Suppressor macrophage treated with lipopolysaccharide for 1 hour (primary cell): ENCODE results near the gene HYI.
"Not testable (repeated sequence)": the region's sequence is repeated elsewhere in the genome, so short reads cannot be mapped to it uniquely, and the experiment has no call there.

Experiments used
- DNase-seq, 3 donors: peaks; one replicate each; pipeline ENCODE4 v3.0.0-alpha.2; 2020 to 2022

The HYI gene, protein sequence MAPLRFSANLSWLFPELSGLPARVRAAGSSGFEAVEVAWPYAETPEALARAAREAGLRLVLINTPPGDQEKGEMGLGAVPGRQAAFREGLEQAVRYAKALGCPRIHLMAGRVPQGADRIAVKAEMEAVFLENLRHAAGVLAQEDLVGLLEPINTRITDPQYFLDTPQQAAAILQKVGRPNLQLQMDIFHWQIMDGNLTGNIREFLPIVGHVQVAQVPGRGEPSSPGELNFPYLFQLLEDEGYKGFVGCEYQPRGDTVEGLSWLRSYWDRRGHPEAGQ

DNA sequence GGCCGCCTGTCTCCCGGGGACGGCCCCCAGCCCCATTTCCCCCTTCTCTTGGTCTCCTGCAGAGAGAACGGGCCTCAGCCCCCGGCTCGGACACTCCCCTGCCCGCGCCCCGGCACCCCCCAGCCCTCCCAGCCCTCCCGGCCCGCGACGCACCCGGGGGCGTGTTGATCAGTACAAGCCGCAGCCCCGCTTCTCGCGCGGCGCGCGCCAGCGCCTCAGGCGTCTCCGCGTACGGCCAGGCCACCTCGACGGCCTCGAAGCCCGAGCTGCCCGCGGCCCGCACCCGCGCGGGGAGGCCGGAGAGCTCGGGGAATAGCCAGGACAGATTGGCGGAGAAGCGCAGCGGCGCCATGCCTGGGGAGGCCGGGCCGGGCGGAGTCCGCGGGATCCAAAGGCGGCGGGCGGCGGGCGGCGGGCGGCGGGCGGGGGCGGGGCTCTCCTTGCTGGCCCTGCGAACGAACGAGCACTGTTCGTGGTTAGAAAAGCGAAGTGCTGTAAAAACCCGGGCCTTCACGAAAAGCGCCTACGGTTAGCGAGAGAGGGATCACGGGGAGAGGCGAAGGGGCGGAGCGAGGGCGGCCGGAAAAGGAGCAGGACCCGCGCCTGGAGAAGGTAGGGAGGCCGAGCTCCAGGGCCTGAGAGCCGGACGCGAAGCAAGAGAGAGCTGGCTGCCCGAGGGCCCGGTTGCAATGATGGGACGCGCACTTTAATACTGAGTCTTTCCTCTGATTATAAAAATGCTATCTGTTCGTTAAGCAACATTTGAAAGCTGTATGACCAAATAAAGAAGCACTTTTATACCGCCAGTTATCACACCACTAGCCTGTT is at the start of gene HYI:
HYI (minus strand) TSS at position 490 of the 828 bp plus-strand sequence; CDS start at position 352, 138 bp downstream.
- peak; percentile 82 to 90 (median 87) for DNase-seq

DNA sequence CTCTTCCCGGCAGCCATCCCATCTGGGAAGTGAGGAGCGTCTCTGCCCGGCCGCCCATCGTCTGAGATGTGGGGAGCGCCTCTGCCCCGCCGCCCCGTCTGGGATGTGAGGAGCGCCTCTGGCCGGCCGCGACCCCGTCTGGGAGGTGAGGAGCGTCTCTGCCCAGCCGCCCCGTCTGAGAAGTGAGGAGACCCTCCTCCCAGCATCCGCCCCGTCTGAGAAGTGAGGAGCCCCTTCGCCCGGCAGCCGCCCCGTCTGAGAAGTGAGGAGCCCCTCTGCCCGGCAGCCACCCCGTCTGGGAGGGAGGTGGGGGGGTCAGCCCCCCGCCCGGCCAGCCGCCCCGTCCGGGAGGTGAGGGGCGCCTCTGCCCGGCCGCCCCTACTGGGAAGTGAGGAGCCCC is 48.1 kb upstream of the HYI start:
- DNase-seq = not testable (repeated sequence)

DNA sequence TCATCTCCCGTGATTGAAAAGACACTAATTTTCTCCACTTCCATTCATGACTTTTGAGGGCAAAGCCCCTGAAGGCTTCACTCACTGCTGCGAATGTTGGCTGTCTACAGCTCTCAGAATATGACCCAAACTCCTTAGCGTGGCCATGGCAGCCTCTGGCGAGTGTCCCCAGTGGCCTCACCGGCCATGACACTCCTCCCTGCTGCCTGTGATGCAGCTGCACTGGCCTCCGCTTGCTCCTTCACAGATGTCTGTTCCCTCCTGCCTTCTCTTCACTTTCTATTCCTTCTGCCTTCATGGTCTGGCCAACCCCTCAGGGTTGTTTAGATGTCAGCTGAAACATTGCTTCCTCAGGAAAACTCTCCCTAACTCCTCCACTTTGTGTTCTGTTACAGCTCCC is 46.2 kb upstream of the HYI start:
- no peak for DNase-seq

DNA sequence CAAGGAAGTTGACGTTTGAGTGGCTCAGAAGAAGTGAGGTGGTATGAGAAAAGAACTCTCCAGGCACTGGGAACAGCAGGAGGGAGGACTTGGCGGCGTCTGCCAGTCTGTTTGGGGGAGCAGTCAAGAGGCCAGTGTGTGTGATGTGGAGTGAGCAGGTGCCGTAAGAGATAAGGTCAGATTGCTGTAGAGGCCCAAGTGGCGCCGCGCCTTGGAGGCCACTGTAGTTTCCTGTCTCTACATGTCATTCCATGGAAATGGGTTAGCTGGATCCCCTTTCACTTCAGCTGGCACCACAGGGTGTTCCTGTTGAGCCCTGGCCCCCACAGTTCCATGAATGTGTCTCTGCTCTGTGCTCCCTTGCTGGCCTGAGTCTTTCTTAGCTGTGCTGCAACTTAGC is 41.5 kb upstream of the HYI start:
- DNase-seq = no peak

DNA sequence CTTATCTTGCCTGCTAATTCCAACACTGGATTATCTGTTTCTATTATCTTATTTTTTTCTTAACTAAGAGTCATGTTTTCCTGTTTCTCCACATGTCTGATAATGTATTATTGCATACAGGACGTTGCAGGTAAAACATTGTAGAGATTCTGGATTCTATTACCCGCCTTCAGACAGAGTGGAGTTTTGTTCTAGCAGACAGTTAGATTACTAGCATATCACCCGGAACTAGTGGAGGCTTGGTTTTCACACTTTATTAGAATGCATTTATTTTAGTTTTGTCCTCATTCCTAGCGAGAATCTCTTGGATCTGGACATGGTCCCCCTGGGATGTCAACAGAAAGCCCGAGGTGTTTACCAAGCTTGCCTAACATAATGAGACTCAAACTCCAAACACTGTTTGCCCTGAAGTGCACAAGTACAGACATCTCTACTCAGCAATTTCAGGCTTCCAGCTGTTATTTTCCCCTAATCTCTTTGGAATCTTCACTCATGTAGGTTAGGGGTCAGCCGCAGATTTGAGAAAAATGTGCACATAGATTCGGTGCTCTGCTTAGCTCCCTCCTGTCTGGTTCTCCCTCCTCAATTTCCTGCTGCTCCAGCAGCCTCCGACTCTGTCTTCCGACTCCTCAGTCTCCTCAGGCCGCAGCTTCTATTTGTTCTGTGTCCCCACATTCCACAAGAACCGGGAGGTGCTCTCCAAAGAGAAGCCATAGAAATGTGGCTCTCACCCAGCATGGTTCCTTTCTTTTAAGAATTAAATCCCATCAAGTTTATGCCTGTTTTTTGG is 40.1 kb upstream of the HYI start:
- no peak for DNase-seq

DNA sequence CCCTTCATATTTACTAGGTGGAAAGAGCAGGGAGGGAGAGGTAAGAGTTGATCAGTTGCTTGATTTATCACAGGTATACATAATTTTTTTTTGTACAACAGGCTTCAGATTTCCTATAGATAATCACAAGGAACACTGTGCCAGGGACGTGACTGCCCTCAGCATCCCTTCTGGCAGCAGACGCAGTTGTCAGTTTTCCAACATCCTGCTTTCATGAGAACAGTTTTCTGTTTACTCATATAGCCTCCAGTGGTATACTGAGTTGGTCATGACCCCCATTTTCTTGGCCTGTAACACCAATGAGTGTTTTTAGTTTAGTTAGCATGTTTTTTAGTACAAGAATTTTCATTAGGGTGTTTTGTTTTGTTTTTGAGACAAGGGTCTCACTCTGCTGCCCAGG is 39.1 kb upstream of the HYI start:
- DNase-seq = no peak

DNA sequence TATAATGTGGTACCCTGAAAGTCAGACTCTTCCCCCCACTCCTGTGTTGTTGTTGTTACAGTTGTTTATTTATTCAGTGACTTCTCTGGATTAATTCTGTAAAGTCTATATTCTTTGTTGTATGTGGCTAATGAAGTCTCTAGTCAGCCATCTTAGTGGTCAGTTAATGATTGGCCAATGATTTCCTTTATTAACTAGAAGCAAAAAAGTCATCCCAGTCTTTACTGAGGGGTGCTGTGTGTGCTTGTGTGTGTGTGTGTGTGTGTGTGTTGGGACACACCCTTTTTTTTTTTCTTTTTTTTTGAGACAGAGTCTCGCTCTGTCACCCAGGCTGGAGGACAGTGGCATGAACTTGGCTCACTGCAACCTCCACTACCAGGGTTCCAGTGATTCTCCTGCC is 37.3 kb upstream of the HYI start:
- no peak for DNase-seq

DNA sequence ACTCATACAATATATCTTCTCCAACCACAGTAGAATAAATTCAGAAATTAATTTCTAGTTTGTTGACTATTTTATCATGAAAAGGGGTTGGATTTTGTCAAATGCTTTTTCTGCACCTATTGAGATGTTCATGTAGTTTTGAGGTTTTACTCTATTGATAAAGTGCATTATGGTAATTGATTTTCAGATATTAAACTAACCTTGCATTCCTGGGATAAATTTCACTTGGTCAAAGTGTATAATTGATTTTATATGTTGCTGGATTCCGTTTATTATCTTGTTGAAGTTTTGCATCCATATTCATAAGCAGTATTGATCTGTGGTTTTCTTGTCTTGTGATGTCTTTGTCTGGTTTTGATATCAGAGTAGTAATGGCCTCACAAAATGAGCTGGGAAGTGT is 34.4 kb upstream of the HYI start:
- DNase-seq = no peak

DNA sequence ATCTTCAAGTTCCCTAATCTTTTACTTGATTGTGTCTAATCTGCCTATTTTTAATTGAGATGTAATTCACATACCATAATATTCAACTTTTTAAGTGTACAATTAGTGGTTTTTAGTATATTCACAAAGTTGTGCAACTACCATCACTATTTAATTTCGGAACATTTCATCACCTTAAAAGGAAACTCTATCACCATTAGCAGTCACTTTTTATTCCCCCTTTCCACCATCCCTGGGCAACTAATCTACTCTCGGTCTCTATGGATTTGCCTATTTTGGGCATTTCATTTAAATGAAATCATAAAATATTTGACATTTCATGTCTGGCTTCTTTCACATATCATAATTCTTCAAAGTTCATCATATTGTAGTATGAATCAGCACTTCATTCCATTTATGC is 30.6 kb upstream of the HYI start:
- DNase-seq = no peak

DNA sequence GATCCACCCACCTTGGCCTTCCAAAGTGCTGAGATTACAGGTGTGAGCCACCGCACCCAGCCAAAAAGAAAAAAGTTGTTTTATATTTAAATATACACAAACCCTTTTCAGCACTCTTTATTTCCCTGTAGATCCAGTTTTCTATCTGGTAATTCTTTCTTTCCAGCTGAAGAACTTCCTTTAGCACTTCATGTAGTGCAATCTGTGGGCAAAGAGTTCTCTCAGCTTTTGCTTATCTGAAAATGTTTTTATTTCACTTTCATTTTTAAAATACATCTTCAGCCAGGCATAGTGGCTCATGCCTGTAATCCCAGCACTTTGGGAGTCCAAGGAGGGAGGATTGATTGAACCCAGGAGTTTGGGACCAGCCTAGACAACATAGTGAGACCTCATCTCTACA is 28.5 kb upstream of the HYI start:
- no peak for DNase-seq

DNA sequence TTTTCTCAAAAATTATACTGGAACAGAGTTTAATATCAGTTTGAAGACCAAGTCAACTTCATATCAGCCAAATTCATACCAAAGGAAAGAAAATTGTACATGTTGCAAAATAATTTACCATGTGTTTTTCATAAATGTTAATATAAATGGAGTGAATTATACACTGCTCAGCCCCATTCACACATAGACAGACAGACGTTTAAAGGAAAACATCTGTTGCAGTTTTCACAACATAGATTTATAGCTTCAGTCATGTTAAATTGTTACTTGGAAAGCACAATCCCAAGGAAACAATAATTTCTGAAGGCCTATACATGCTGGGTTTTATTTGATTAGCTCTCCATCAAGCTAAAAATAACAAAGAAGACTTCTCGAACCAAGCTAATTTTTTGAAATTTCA is 27.8 kb upstream of the HYI start:
- DNase-seq = no peak

DNA sequence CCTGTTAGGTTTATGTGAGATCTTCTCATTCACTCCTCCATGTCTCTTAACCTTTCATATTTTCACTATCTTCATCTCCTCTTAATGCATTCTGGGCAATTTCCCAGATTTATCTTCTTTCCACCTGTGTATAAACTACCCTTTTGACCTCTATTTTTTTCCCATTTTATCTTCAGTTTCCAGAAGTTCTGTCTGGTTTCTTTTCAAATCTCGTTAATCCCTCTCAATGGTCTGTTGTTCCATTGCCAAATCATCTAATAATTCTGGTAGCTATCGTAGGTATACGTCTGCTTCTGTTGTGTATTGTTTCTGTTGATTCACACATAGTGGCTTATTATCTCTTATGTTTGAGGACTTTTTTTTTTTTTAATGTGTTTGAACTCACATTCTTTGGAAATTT is 25.7 kb upstream of the HYI start:
- no peak for DNase-seq

DNA sequence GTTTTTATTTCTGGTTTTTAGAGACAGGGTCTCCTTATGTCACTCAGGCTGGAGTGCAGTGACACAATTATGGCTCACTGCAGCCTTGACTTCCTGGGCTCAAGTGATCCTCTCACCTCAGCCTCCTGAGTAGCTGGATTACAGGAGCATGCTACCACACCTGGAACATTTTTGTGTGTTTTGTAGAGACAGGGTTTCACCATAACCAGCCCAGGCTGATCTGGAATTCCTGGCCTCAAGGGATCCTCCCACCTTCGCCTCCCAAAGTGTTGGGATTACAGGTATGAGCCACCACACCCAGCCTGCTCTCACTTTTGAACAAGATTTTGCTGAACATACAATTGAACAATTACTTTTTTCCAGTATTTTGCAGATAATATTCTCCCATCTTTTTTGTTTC is 24.0 kb upstream of the HYI start:
- no peak for DNase-seq

DNA sequence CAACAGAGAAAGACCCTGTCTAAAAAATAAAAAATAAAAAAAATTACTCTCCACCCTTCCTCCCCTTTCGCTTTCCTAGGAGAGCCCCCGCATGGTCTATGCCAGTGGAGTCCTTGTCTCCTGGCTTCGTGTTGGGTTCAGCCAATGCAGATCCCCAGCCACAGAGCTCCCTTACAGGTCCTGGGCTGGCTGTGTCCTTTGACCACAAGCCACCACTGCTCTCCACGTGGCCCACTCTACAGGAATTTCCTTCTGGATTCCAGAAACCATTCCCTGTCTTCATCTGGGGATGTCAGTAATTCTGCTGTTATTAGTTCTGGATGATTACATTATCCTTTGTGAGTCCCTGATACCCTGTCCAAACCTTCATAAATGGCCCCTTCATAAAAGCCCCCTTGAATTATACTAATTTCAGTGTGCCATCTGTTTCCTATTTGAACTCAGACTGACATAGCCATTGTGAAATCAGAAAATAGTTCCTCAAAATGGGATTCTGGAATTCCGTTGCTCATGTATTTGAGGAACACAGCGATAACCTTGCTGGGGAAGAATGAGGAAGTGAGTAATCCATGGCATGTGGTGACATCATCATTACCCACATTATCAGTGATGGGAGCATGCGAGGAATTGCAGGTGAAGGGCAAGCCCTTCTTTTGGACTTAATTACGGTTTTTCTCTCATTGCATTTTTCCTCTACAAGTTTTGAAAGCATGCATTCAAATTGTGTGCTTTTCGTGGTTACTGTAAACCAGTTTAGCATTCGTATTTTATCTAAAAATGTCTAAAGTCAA is 22.1 kb upstream of the HYI start:
- peak; percentile 23 to 45 (median 41) for DNase-seq

DNA sequence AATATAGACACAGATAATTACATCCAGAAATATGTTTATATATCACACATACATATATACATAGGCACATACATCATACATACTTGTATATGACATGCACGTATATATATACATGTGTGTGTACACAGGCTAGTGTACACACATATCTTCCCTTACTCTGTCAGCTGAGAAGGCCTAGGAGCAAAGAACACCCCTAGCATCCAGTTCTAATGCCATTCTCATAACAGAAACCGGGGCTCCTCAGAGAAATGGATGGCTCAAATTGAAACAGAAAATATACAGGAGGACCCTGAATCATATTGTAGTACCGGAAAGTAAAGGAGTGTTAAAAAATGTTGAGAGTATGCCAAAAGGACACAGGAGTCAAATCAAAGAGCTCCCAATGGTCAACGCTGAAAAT is 19.7 kb upstream of the HYI start:
- no peak for DNase-seq

DNA sequence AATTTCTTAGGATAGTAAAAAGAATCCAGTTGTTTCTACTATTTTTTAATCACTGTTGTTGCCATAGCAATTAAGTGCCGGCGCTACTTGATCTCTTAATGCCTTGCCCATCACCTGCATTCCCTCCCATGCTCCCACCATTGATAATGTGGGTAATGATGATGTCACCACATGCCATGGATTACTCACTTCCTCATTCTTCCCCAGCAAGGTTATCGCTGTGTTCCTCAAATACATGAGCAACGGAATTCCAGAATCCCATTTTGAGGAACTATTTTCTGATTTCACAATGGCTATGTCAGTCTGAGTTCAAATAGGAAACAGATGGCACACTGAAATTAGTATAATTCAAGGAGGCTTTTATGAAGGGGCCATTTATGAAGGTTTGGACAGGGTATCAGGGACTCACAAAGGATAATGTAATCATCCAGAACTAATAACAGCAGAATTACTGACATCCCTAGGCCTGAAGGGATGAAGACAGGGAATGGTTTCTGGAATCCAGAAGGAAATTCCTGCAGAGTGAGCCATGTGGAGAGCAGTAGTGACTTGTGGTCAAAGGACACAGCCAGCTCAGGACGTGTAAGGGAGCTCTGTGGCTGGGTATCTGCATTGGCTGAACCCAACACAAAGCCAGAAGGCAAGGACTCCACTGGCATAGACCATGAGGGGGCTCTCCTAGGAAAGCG is 18.9 kb upstream of the HYI start:
- peak; percentile 28 to 35 (median 29) for DNase-seq

DNA sequence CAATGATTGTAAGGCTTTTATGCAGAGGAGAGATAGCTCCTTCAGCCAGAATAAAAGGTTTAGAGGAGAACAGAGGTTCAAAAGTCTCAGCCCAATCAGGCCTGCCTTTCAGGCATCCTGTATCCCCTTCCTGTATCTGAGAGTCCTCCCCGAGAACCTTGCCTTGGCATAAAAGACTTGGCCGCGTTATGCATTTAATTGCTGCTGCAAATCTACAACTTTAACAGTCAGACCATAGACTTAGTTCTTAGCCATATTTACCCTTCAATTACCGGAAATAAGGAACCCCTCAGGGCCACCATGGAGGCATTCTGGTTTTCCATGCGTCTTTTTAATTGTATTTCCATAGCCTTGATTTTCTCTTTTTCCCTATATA is 18.3 kb upstream of the HYI start:
- no peak for DNase-seq

DNA sequence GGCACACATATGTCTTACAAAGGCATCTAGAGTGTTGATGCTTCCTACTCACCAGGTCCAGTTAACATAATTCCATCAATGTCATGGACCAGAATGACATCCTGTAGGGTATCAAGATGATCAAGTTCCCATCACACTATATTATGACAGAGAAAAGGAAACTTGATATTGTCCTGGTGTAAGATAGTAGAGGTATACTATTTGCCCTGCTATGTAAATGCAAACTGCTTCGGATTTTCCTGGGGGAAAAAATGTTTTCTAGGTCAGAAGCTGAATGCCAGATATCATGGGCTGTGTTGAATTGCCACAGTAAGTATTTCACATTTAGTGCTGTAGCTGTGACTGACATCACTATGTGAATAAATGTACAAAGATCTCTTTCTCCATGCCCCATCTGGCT is 16.2 kb upstream of the HYI start:
- DNase-seq = peak in 1 of 3 donors; percentile 39

DNA sequence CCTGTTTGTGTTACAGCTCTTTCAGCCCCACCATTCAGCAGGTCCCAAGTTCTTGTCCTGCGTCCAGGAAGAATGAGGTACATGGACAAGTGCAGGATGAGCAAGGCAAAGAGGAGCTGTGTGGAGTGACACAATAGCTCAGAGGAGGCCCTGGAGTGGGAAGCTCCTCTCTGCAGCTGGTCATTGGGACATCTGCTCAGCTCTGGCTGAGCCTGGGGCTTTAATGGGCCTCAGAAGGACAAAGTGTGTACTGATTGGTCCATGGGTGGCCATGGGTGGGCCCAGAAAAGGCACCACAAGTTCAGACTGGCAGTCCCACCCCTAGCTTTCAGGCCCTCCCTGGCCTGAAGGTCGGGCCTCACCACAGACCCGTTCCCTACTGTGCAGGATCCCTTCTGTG is 14.7 kb upstream of the HYI start:
- DNase-seq = no peak

DNA sequence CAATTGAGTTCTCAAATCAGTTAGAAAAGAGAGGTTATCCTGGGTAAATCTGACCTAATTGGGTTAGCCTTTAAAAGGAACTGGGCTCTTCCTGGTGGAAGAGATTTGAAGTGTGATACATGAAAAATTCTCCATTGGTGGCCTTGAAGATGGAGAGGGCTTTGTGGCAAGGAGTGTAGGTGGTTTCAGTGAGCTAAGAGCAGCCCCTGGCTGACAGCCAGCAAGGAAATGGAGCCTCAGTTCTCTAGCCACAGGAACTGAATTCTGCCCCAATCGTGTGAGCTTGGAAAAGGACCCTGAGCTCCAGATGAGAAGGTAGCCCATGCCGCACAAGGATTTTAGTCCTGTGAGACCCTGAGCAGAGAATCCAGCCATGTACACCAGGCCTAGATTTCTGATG is 12.7 kb upstream of the HYI start:
- DNase-seq = peak; percentile 21 to 46 (median 24)

DNA sequence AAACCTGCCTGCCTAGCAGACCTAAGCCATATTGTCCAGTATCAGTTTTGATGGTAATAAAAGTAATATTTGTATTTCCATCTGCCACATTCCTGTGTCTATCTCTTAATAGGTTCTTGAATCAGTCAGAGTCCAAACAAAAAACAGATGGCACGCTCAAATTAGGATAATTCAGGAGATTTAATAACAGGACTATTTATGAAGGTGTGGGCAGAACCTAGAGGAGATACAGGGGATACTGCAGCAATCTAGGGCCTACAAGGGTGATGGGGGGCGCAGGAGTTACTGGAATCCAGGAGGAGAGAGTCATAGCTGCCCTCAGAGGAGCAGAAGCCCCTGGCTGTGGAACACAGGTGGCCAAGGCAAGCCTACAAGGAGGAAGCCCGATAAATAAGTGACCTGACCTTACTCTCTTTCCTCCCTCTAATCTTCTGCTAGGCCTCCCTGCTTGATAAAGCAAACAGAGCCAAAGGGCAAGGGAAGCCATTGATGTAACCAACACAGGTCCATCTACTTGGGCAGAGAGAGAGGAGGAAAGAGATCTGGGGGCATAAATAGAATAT is 11.9 kb upstream of the HYI start:
- DNase-seq = no peak
